ENCODE measurements around the gene CCDC178. TPM values are rescaled to one million over a fixed set of nuclear protein-coding genes. Genes with fewer than 3 reads are reported as not detected.

CCDC178 gene
- total and polyA plus RNA-seq, 7 donors = 0.06 to 0.25 (median 0.18) TPM; not detected in 4

DNA sequence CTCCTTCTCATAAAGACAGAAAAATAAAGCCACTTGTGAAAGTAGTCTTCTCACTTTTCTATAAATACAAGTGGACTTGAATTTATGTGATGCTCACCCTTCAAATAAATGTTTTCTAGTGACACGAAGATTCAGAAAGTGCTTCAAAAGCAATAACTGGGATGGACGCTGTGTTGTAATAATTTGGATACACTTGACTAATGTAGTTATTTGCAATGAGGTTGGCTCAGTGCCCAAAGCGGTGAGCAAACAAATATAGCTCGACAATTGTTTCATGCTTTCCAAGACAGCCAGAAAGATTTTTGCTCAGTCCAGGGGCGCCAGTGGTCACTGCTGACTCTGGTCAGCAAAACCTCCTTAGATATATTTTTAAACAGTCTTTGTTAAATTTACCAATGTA lies 389.1 kb downstream of the CCDC178 start:
- 34 to 44% (median 37%) methylated on average over 5 of the region's 5 CpGs for WGBS, 3 donors
- Histone ChIP-seq H3K27ac (no peak overlapping the region), H3K27me3 (ENCODE audit: insufficient read depth in 3 of 3, low read length in 2 of 3) (no peaks in the 10 kb centered on the region), H3K9me3 (no peaks in the 10 kb centered on the region), H3K4me3 (no peak overlapping the region), H3K4me1 (no peaks in the 10 kb centered on the region), H3K36me3 (ENCODE audit: insufficient read depth in 1 of 2, low read depth in 1 of 2) (no peaks in the 10 kb centered on the region)
- intact Hi-C loops (cut with DNase I) = no loop called here
- TF ChIP-seq CTCF (IDR thresholded peaks at IDR 0.05) = no peak
- ATAC-seq = no peak
- no peak for DNase-seq

GRCh38 chr18:33040213-33040612 lies 400.3 kb downstream of the CCDC178 start:
- no peaks in the 10 kb centered on the region for H3K4me1 ChIP-seq
- ATAC-seq (no peak), DNase-seq (no peak)
- no peaks in the 10 kb centered on the region for H3K27me3 ChIP-seq (ENCODE audit: insufficient read depth in 3 of 3, low read length in 2 of 3)
- TF ChIP-seq CTCF (IDR thresholded peaks at IDR 0.05) = no peak
- H3K4me3 ChIP-seq = no peak overlapping the region
- H3K27ac ChIP-seq = no peak overlapping the region
- H3K36me3 ChIP-seq (ENCODE audit: insufficient read depth in 1 of 2, low read depth in 1 of 2) = no peaks in the 10 kb centered on the region
- intact Hi-C loops (cut with DNase I) = no loop called here
- H3K9me3 ChIP-seq = no peaks in the 10 kb centered on the region

DNA sequence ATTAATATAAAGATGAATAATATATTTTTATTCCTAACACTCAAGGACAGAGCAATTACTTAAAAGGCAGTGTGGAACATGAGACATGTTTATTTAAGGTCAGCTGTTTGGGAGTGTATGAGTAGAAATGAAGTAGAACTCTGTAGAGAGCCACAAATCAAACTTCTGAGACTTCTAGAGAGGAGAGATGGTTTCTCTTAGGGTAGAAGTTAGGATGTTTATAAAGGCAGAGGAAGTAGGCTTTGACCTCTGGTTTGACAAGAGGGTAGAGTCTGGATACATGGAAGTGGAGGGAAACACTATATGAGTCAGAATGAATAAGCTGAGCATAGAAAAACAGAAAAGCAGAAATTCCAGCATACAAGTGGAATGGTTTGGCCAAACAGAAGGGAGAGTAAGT lies 405.6 kb downstream of the CCDC178 start:
- Histone ChIP-seq H3K9me3 (no peaks in the 10 kb centered on the region), H3K27me3 (ENCODE audit: insufficient read depth in 3 of 3, low read length in 2 of 3) (no peaks in the 10 kb centered on the region), H3K4me1 (no peaks in the 10 kb centered on the region), H3K27ac (no peak overlapping the region), H3K36me3 (ENCODE audit: insufficient read depth in 1 of 2, low read depth in 1 of 2) (no peaks in the 10 kb centered on the region), H3K4me3 (no peak overlapping the region)
- DNase-seq (no peak), ATAC-seq (no peak)
- TF ChIP-seq CTCF (IDR thresholded peaks at IDR 0.05) = no peak
- intact Hi-C loops (cut with DNase I) = no loop called here

- no peaks in the 10 kb centered on the region for H3K4me1 ChIP-seq
- no peak for ATAC-seq
- H3K36me3 ChIP-seq (ENCODE audit: insufficient read depth in 1 of 2, low read depth in 1 of 2) = no peaks in the 10 kb centered on the region
- no peak for TF ChIP-seq CTCF (IDR thresholded peaks at IDR 0.05)
- DNase-seq = no peak
- H3K9me3 ChIP-seq = no peaks in the 10 kb centered on the region
- H3K27ac ChIP-seq = no peak overlapping the region
- H3K4me3 ChIP-seq = no peak overlapping the region
- no peaks in the 10 kb centered on the region for H3K27me3 ChIP-seq (ENCODE audit: insufficient read depth in 3 of 3, low read length in 2 of 3)
- intact Hi-C loops (cut with DNase I) = no loop called here
Observed at GRCh38 chr18:33034212-33034611, 406.3 kb downstream of the CCDC178 start.

- intact Hi-C loops (cut with DNase I) = no loop called here
- no peaks in the 10 kb centered on the region for H3K27me3 ChIP-seq (ENCODE audit: insufficient read depth in 3 of 3, low read length in 2 of 3)
- no peaks in the 10 kb centered on the region for H3K9me3 ChIP-seq
- no peak for TF ChIP-seq CTCF (IDR thresholded peaks at IDR 0.05)
- H3K4me1 ChIP-seq = no peaks in the 10 kb centered on the region
- H3K4me3 ChIP-seq = no peak overlapping the region
- no peak overlapping the region for H3K27ac ChIP-seq
- H3K36me3 ChIP-seq (ENCODE audit: insufficient read depth in 1 of 2, low read depth in 1 of 2) = no peaks in the 10 kb centered on the region
- DNase-seq = no peak
- ATAC-seq = no peak
Observed at GRCh38 chr18:33022370-33022769, 418.2 kb downstream of the CCDC178 start.
